Activated naive CD8-positive, alpha-beta T cell treated with anti-CD3 and anti-CD28 coated beads, Interleukin-2, amount 10 ng/mL, durations not matched to agents 7 days and 5 days (primary cell): Measurements from ENCODE around the gene HCFC1. TPM values are rescaled to one million over a fixed set of nuclear protein-coding genes. Genes with fewer than 3 reads are reported as not detected.
"Not testable (repeated sequence)": the region's sequence is repeated elsewhere in the genome, so short reads cannot be mapped to it uniquely, and the experiment has no call there.

Experiments used
- ATAC-seq: fragments of 150-1000 bp; cut with Tn5 transposase; one replicate; pipeline ENCODE4 v1.10.0; 2021; ENCODE audit warnings: low read depth, moderate library complexity
- POLR2A ChIA-PET: fragments of 350-600 bp; sonication (Branson Sonifier 250); formaldehyde crosslinking; loops from one replicate; lab custom pipeline; 2021; ENCODE audit warnings: antibody characterized with exemption; lab: Charles Lee
- DNase-seq: peaks from one replicate; pipeline ENCODE4 v3.0.0; 2021
- H3K27ac Mint-ChIP-seq: one replicate; pipeline ENCODE4 v1.8.0; 2022; ENCODE audit warnings: mild to moderate bottlenecking, mixed read lengths
- H3K27me3 Mint-ChIP-seq: one replicate; pipeline ENCODE4 v1.8.0; 2022; ENCODE audit warnings: mild to moderate bottlenecking, moderate library complexity, mixed read lengths
- H3K36me3 Mint-ChIP-seq: one replicate; pipeline ENCODE4 v1.8.0; 2021; ENCODE audit warnings: mild to moderate bottlenecking, mixed read lengths
- H3K4me1 Mint-ChIP-seq: one replicate; pipeline ENCODE4 v1.8.0; 2021; ENCODE audit warnings: mixed read lengths
- H3K4me3 Mint-ChIP-seq: one replicate; pipeline ENCODE4 v1.8.0; 2022; ENCODE audit warnings: mild to moderate bottlenecking, moderate library complexity, mixed read lengths
- H3K9me3 Mint-ChIP-seq: one replicate; pipeline ENCODE4 v1.8.0; 2021; ENCODE audit warnings: mixed read lengths
- total RNA-seq, 2 experiments: library from RNA; stranded (reverse); gene quantifications; one replicate each; pipeline ENCODE4 v1.2.3, GENCODE V29; 2021

The HCFC1 gene
- total RNA-seq, 2 experiments from 2014 or later, result 101 to 107 TPM

DNA sequence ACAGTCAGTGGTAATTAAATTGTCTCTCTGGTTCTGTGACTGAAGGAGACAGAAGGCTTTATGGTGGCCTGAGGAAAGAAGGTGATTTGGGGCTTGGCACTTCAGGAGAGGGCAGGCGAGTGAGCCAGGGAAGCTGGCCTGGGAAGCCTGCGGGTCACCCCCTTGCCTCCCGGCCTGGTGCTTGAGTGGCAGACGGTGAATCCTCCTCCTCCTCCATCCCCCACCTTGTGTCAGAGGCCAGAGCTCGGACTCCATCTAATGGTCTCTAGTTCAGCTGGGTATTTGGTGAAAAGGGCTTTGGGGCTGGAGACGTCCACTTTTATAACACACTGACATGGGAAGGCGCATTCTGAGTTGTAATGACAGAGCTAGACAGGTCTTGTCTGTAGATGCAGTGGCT is 9.6 kb upstream of the HCFC1 start:
- ATAC-seq (no peak), DNase-seq (peak; percentile 36)
- Mint-ChIP-seq H3K9me3 (no peaks in the 10 kb centered on the region), H3K4me1 (peaks cover 35% of the 10 kb centered on the region), H3K36me3 (no peaks in the 10 kb centered on the region), H3K27me3 (no peaks in the 10 kb centered on the region), H3K27ac (peak overlapping the region; percentile 99), H3K4me3 (peak overlapping the region; percentile 63)
- POLR2A ChIA-PET, result interaction anchor here (1.1 to 2.8 kb wide), 9 partner anchors 9 to 55 kb away, joined by 3 to 39 read pairs (median 8); partner anchors contain the start of genes ARHGAP4, HCFC1, IRAK1 and TMEM187

- peak overlapping the region; percentile 76 for H3K4me3 Mint-ChIP-seq
- not testable (repeated sequence) for H3K9me3 Mint-ChIP-seq, H3K27me3 Mint-ChIP-seq, DNase-seq, H3K36me3 Mint-ChIP-seq
- H3K27ac Mint-ChIP-seq, result peak overlapping the region; percentile 92
- peaks cover 36% of the 10 kb centered on the region for H3K4me1 Mint-ChIP-seq
- ATAC-seq, result peak; percentile 45
- POLR2A ChIA-PET, result interaction anchor here (1.3 to 2.8 kb wide), 8 partner anchors 9 to 54 kb away, joined by 3 to 39 read pairs (median 8); partner anchors contain the start of genes ARHGAP4, HCFC1, IRAK1 and TMEM187
Measured at GRCh38 chrX:153980394-153980793, 8.8 kb upstream of the HCFC1 start.

GRCh38 chrX:153974726-153975286 is 3.2 kb upstream of the HCFC1 start:
- POLR2A ChIA-PET, result interaction anchor here (1.0 to 6.9 kb wide), 4 partner anchors 8 to 45 kb away, joined by 4 to 62 read pairs (median 21); partner anchors contain the start of gene IRAK1
- Mint-ChIP-seq H3K9me3 (no peaks in the 10 kb centered on the region), H3K27ac (peak overlapping the region; percentile 95), H3K4me1 (peaks cover 10% of the 10 kb centered on the region), H3K27me3 (no peaks in the 10 kb centered on the region), H3K4me3 (peak overlapping the region; percentile 88), H3K36me3 (peaks cover 4% of the 10 kb centered on the region)
- DNase-seq, result no peak
- ATAC-seq, result no peak

- Mint-ChIP-seq H3K4me1 (peaks cover 10% of the 10 kb centered on the region), H3K36me3 (peaks cover 9% of the 10 kb centered on the region), H3K9me3 (no peaks in the 10 kb centered on the region), H3K4me3 (peak overlapping the region; percentile 88), H3K27me3 (no peaks in the 10 kb centered on the region), H3K27ac (peak overlapping the region; percentile 95)
- DNase-seq, result no peak
- POLR2A ChIA-PET, result interaction anchor here (1.0 to 6.9 kb wide), 6 partner anchors 8 to 48 kb away, joined by 3 to 62 read pairs (median 6); partner anchors contain the start of genes ARHGAP4 and IRAK1
- ATAC-seq, result no peak
Measured at GRCh38 chrX:153974003-153974725, 2.5 kb upstream of the HCFC1 start.

DNA sequence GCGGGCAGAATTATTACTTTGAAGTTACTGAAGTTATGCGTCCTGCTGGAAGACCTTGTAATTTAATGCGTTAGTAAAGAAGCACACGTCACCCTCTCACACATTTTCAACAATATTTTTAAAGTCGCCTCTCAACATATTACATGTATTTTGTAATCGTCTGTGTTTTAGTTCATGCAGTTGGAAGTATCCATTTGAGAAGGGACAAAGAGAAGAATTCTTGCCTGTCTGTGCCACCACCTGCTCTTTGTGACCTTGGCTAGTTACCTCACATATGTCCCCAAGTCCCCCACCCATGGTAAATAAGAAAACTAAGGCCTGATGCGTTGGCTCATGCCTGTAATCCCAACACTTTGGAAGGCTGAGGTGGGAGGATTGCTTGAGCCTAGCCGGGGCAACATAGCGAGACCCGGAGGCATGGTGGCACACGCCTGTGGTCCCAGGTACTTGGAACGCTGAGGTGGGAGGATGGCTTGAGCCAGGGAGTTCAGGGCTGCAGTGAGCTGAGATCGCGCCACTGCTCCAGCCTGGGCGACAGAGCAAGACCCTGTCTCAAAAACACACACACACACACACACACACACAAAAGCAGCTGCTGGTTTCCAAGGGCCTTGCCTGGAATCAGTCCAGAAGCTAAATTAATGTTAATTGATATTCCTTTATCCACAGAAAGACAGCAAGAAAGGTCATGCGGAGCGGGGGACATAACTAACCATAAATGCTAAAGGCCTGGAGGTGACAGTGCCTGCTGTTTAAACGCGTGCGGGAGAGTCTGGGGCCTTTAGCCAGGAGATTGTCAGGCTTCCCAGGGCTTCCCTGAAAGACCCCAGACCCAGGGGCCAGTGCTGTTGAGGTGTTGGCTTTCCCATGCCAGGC is 1.7 kb upstream of the HCFC1 start:
- Mint-ChIP-seq H3K27me3 (no peaks in the 10 kb centered on the region), H3K4me1 (peaks cover 10% of the 10 kb centered on the region), H3K4me3 (peak overlapping the region; percentile 88), H3K36me3 (peaks cover 9% of the 10 kb centered on the region), H3K9me3 (no peaks in the 10 kb centered on the region), H3K27ac (peak overlapping the region; percentile 95)
- DNase-seq, result no peak
- POLR2A ChIA-PET, result interaction anchor here (0.7 to 7.6 kb wide), 11 partner anchors 8 to 80 kb away, joined by 3 to 110 read pairs (median 7); partner anchors contain the start of genes ARHGAP4 and IRAK1
- no peak for ATAC-seq

DNA sequence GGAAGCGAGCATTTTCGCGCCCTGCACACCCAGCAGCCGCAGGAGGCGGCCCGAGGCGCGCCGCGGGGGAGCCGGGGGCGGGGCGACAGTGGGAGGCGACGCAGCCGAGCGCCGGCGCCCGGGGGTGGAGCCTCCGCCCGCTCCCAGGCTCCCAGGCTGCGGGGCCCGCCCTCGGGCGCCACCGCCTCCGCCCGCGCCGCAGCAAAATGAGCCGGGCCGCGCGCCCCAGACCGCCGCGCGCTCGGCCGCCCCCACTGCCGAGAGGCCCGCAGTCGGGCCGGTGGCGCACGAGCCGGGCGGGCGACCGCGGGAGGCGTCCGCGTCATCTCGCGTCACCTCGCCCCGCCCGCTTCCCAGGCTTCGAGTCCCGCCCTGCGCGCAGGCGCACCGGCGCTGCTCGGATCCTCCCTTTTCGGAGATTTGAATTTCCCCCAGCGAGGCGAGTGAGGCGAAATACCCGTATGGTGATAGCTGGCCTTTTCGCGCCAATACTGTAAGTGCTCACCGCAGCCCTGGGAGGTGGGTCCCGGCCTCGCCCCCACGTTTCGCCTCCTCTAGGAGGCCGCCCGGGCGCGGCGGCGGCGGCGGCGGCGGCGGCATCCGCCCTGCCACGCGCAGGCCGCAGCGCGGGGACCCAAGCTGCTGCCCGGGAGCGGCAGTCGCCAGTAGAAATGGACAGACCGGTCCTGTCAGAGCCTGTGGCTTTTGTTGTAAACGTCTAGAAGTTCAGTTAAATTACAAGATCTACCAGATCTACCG is 929 bp upstream of the HCFC1 start, which contains the start of gene TMEM187:
TMEM187 (plus strand) TSS at position 387 of the 759 bp plus-strand sequence. CDS start 9,309 bp downstream, outside the sequence.
- peaks cover 16% of the 10 kb centered on the region for H3K36me3 Mint-ChIP-seq
- no peaks in the 10 kb centered on the region for H3K27me3 Mint-ChIP-seq
- POLR2A ChIA-PET, result interaction anchor here (0.6 to 7.6 kb wide), 10 partner anchors 9 to 82 kb away, joined by 3 to 110 read pairs (median 8); partner anchors contain the start of genes ARHGAP4 and IRAK1
- H3K4me1 Mint-ChIP-seq, result peaks cover 10% of the 10 kb centered on the region
- H3K4me3 Mint-ChIP-seq, result peak within 1 kb of the TSS; percentile 100
- peak within 1 kb of the TSS; percentile 100 for H3K27ac Mint-ChIP-seq
- H3K9me3 Mint-ChIP-seq, result no peaks in the 10 kb centered on the region
- peak; percentile 90 for DNase-seq
- ATAC-seq, result peak; percentile 48

DNA sequence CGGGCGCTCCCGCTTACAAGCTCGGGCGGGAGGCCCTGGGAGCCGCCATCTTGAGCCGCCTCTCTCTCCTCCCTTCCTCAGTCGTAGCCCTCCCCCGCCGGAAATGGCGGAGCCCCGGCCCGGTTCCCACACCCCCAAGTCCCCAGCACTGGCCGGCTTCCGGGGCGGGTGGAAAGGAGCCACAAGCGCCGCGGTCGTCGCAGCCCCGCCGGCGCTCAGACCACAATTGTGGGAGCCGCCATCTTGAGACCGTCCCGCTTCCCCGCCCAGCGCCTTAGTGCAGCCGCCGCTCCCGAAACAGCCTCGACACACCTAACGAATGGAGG is 531 bp downstream of the HCFC1 start:
- DNase-seq (peak; percentile 84), ATAC-seq (peak; percentile 23)
- Mint-ChIP-seq H3K27ac (peak overlapping the region; percentile 100), H3K9me3 (no peaks in the 10 kb centered on the region), H3K36me3 (peaks cover 20% of the 10 kb centered on the region), H3K27me3 (no peaks in the 10 kb centered on the region), H3K4me3 (peak overlapping the region; percentile 100), H3K4me1 (peaks cover 16% of the 10 kb centered on the region)
- POLR2A ChIA-PET, result interaction anchor here (0.9 to 7.6 kb wide), 10 partner anchors 11 to 56 kb away, joined by 3 to 110 read pairs (median 7); partner anchors contain the start of genes ARHGAP4 and IRAK1

DNA sequence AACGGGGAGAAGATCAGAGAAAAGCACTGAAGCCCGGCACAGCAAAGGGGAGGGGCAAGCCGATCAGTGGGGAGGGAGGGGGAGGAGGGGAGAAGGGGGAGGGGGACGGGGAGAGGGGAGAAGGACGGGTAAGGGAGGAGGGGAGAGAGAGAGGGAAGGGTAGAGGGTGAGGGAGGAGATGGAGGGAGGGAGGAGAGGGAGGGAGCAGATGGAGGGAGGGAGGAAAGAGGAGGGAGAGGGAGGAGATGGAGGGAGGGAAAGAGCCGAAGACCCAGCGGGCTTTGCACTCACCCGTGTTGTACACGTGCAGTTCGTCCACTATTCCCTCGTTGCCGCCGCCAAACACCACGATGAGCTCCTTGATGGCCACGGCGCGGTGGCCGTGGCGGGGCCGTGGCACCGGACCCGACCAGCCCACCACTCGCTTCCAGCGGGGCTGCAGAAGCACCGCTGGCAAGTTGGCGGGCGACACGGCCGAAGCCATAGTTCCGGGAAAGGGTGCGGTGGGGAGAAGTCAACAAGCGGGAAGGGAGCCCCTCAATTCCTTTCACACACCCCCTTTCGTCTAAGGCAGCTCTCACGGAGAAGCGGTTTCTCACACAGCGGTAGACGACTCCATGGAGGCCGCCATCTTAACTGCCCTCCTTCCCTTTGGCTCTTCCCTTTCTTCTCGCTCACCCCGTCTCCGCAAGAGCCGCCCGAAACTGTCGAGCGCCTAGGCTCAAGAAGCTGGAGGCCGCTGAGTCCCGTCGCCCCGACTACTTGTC is 1.1 kb downstream of the HCFC1 start:
- peak; percentile 5 for ATAC-seq
- POLR2A ChIA-PET, result interaction anchor here (1.1 to 7.6 kb wide), 11 partner anchors 10 to 56 kb away, joined by 3 to 110 read pairs (median 7); partner anchors contain the start of genes ARHGAP4 and IRAK1
- DNase-seq, result no peak

GRCh38 chrX:153969904-153970356 is 1.7 kb downstream of the HCFC1 start:
- Mint-ChIP-seq H3K36me3 (peaks cover 20% of the 10 kb centered on the region), H3K27me3 (no peaks in the 10 kb centered on the region), H3K4me3 (peak overlapping the region; percentile 100), H3K27ac (peak overlapping the region; percentile 100), H3K9me3 (no peaks in the 10 kb centered on the region), H3K4me1 (peaks cover 14% of the 10 kb centered on the region)
- POLR2A ChIA-PET, result interaction anchor here (1.2 to 7.6 kb wide), 8 partner anchors 11 to 57 kb away, joined by 3 to 110 read pairs (median 22); partner anchors contain the start of genes ARHGAP4 and IRAK1
- ATAC-seq (no peak), DNase-seq (peak; percentile 54)

More for the DNA sequence above, 1.1 kb downstream of the HCFC1 start:
- no peaks in the 10 kb centered on the region for H3K9me3 Mint-ChIP-seq
- H3K27ac Mint-ChIP-seq, result peak overlapping the region; percentile 100
- H3K36me3 Mint-ChIP-seq, result peaks cover 20% of the 10 kb centered on the region
- peak overlapping the region; percentile 100 for H3K4me3 Mint-ChIP-seq
- no peaks in the 10 kb centered on the region for H3K27me3 Mint-ChIP-seq
- H3K4me1 Mint-ChIP-seq, result peaks cover 14% of the 10 kb centered on the region

- H3K27ac Mint-ChIP-seq, result peak overlapping the region; percentile 100
- ATAC-seq (no peak), DNase-seq (no peak)
- POLR2A ChIA-PET, result interaction anchor here (0.7 to 7.6 kb wide), 8 partner anchors 12 to 57 kb away, joined by 3 to 110 read pairs (median 11); partner anchors contain the start of genes ARHGAP4 and IRAK1
- H3K4me1 Mint-ChIP-seq, result peaks cover 8% of the 10 kb centered on the region
- H3K36me3 Mint-ChIP-seq, result peaks cover 19% of the 10 kb centered on the region
- H3K9me3 Mint-ChIP-seq, result no peaks in the 10 kb centered on the region
- H3K27me3 Mint-ChIP-seq, result no peaks in the 10 kb centered on the region
- H3K4me3 Mint-ChIP-seq, result peak overlapping the region; percentile 100
Measured at GRCh38 chrX:153969125-153969903, 2.3 kb downstream of the HCFC1 start.
